Measurements from ENCODE around the gene LMTK3.

LMTK3 gene

GRCh38 chr19:48444129-48444935, 67.3 kb downstream of the LMTK3 start:
- no peak for DNase-seq (ENCODE audit: low read depth)

GRCh38 chr19:48443731-48444128, 67.9 kb downstream of the LMTK3 start:
- no peak for DNase-seq (ENCODE audit: low read depth)

- no peak for DNase-seq (ENCODE audit: low read depth)
Observed at GRCh38 chr19:48443256-48443655, 68.4 kb downstream of the LMTK3 start.

GRCh38 chr19:48442116-48443035, 69.3 kb downstream of the LMTK3 start:
- DNase-seq (ENCODE audit: low read depth) = no peak

GRCh38 chr19:48441360-48442050, 70.1 kb downstream of the LMTK3 start:
- no peak for DNase-seq (ENCODE audit: low read depth)

GRCh38 chr19:48436586-48436985, 75.0 kb downstream of the LMTK3 start:
- DNase-seq (ENCODE audit: low read depth) = no peak

Measured in EH (cell line).